ENCODE data around the gene KCTD4. TPM values are rescaled to one million over a fixed set of nuclear protein-coding genes. Genes with fewer than 3 reads are reported as not detected.
A peak's percentile ranks its signal among the peaks of the same experiment; 100 is the strongest.

The KCTD4 gene
- total RNA-seq, 4 donors from 2014 or later = not detected

DNA sequence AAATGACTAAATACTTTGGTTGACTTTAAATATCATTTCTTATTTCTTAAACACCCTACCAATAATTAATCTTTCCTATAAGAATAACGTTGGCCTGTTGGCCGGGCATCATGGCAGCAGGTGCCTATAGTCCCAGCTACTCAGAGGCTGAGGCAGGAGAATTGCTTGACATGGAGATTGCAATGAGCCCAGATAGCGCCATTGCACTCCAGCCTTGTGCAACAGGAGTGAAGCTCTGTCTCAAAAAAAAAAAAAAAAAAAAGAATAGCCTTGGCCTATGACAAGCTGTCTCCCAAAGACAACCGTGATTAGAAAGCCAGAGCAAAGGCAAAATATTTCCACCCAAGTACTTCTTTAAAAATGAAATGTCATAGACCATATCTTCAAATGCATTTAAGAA lies 24.5 kb upstream of the KCTD4 start:
- no peaks in the 10 kb centered on the region for H3K9me3 ChIP-seq
- no peaks in the 10 kb centered on the region for H3K36me3 ChIP-seq
- ATAC-seq = peak in 1 of 2 donors; percentile 65
- no peak for TF ChIP-seq POLR2A (IDR thresholded peaks at IDR 0.05)
- TF ChIP-seq, protein P1, sequence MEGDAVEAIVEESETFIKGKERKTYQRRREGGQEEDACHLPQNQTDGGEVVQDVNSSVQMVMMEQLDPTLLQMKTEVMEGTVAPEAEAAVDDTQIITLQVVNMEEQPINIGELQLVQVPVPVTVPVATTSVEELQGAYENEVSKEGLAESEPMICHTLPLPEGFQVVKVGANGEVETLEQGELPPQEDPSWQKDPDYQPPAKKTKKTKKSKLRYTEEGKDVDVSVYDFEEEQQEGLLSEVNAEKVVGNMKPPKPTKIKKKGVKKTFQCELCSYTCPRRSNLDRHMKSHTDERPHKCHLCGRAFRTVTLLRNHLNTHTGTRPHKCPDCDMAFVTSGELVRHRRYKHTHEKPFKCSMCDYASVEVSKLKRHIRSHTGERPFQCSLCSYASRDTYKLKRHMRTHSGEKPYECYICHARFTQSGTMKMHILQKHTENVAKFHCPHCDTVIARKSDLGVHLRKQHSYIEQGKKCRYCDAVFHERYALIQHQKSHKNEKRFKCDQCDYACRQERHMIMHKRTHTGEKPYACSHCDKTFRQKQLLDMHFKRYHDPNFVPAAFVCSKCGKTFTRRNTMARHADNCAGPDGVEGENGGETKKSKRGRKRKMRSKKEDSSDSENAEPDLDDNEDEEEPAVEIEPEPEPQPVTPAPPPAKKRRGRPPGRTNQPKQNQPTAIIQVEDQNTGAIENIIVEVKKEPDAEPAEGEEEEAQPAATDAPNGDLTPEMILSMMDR (IDR thresholded peaks at IDR 0.05 in 4 of 5, conservative IDR thresholded peaks at IDR 0.05 in 1 of 5) = no peak
- no peaks in the 10 kb centered on the region for H3K27me3 ChIP-seq
- H3K4me3 ChIP-seq = no peak overlapping the region
- peaks cover 10 to 11% of the 10 kb centered on the region in 2 donors for H3K4me1 ChIP-seq
- peak in 1 of 2 donors; percentile 37 for DNase-seq
- in situ Hi-C loops (cut with MboI; ENCODE audit: low sequenced_read_pairs in 4 of 4) (no loop called here), intact Hi-C loops (cut with DNase I; ENCODE audit: low total_unique reads) (no loop called here)
- peak overlapping the region in 2 of 4 donors; percentile 40 to 53 for H3K27ac ChIP-seq

DNA sequence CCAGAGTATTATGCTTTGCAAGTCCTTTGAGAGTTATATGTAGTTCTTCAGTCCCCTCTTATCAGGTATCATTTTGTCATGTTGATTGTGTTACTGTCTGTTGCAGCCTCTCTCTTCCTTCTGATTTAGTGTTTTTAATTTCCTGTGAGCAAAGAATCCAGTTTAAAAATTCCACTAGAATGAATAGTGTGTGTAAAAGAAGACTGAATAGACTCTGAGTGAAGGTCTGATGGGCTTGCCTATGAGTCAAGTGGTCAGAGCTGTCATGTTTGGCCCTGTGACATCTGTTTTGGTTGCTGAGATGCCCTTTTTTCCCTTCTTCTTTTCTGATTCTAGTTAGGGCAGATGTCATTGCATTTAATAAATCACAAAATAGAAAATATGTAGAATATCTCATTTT lies 23.3 kb upstream of the KCTD4 start:
- peaks cover 10 to 21% of the 10 kb centered on the region in 2 donors for H3K4me1 ChIP-seq
- TF ChIP-seq, protein P1 (IDR thresholded peaks at IDR 0.05 in 4 of 5, conservative IDR thresholded peaks at IDR 0.05 in 1 of 5) = no peak
- no peak for TF ChIP-seq POLR2A (IDR thresholded peaks at IDR 0.05)
- ATAC-seq (no peak), DNase-seq (no peak)
- H3K27me3 ChIP-seq = no peaks in the 10 kb centered on the region
- no peaks in the 10 kb centered on the region for H3K9me3 ChIP-seq
- no peak overlapping the region for H3K4me3 ChIP-seq
- intact Hi-C loops (cut with DNase I; ENCODE audit: low total_unique reads) = no loop called here
- in situ Hi-C loops (cut with MboI; ENCODE audit: low sequenced_read_pairs in 4 of 4) = no loop called here
- H3K27ac ChIP-seq = no peak overlapping the region
- H3K36me3 ChIP-seq = no peaks in the 10 kb centered on the region

DNA sequence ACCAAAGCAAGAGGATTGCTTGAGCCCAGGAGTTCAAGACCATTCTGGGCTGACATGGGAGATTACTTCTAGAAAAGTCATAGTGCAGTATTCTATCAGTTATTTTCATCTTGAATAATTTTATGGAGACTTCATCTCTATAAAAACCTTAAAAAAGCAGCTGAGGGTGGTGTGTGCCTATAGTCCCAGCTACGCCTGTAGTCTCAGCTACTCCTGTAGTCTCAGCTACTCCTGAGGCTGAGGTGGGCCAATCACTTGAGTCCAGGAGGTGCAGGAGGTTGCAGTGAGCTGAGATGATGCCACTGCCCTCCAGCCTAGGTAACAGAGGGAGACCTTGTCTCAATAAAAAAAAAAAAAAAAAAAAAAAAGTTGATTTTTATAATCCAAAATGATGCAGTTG lies 22.1 kb upstream of the KCTD4 start:
- H3K36me3 ChIP-seq = no peaks in the 10 kb centered on the region
- no peak for ATAC-seq
- peaks cover 23 to 34% of the 10 kb centered on the region in 2 donors for H3K4me1 ChIP-seq
- intact Hi-C loops (cut with DNase I; ENCODE audit: low total_unique reads) (no loop called here), in situ Hi-C loops (cut with MboI; ENCODE audit: low sequenced_read_pairs in 4 of 4) (no loop called here)
- TF ChIP-seq, protein P1 (IDR thresholded peaks at IDR 0.05 in 4 of 5, conservative IDR thresholded peaks at IDR 0.05 in 1 of 5) = no peak
- no peak for TF ChIP-seq POLR2A (IDR thresholded peaks at IDR 0.05)
- no peak overlapping the region for H3K27ac ChIP-seq
- H3K4me3 ChIP-seq = no peak overlapping the region
- no peaks in the 10 kb centered on the region for H3K27me3 ChIP-seq
- no peak for DNase-seq
- H3K9me3 ChIP-seq = no peaks in the 10 kb centered on the region

DNA sequence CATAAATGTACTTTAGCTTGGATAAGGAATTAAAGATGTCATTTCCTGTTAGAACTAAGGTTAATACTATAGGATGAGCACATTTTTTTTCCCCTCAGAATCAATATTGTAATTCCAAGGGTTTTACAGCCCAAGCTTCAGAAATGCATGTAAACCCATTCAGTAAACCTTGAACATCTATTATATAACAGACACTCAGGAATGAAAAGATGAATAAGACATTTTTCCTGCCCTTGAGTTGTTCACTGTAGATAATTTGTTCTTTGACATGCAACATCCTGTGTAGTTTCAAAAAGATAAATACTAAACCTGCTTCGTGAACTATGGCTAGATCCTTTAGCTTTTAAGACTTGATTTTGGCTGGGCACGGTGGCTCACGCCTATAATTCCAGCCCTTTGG lies 21.7 kb upstream of the KCTD4 start:
- TF ChIP-seq, protein P1 (IDR thresholded peaks at IDR 0.05 in 4 of 5, conservative IDR thresholded peaks at IDR 0.05 in 1 of 5) = no peak
- TF ChIP-seq POLR2A (IDR thresholded peaks at IDR 0.05) = no peak
- no peak for DNase-seq
- no peaks in the 10 kb centered on the region for H3K9me3 ChIP-seq
- no peak overlapping the region for H3K4me3 ChIP-seq
- no peaks in the 10 kb centered on the region for H3K27me3 ChIP-seq
- H3K36me3 ChIP-seq = no peaks in the 10 kb centered on the region
- intact Hi-C loops (cut with DNase I; ENCODE audit: low total_unique reads) (no loop called here), in situ Hi-C loops (cut with MboI; ENCODE audit: low sequenced_read_pairs in 4 of 4) (no loop called here)
- peaks cover 27 to 36% of the 10 kb centered on the region in 2 donors for H3K4me1 ChIP-seq
- no peak for ATAC-seq
- no peak overlapping the region for H3K27ac ChIP-seq

DNA sequence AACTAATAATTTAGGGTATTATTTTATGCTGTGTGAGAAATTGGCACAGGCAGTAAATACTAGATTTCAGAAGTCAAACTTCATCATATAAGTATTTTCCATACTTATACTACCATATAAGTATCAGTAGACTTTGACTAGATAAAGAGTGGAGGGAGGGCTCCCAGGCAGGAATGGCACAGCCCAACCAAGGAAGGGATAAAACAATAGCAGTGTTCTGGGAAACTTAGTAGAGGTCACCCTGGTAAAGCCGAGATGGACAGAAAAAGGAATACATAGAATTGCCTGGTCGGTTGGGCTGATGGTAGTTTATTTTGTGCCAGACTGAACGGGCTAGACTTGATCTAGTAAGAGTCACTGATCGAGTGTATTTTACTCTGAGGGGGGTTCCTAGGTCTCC lies 19.6 kb upstream of the KCTD4 start:
- Histone ChIP-seq H3K36me3 (no peaks in the 10 kb centered on the region), H3K4me3 (no peak overlapping the region), H3K27me3 (no peaks in the 10 kb centered on the region), H3K27ac (peak overlapping the region in 2 of 4 donors; percentile 74 to 77), H3K9me3 (no peaks in the 10 kb centered on the region), H3K4me1 (peaks cover 19 to 29% of the 10 kb centered on the region in 2 donors)
- no peak for DNase-seq
- TF ChIP-seq POLR2A (IDR thresholded peaks at IDR 0.05) = no peak
- TF ChIP-seq, protein P1 (IDR thresholded peaks at IDR 0.05 in 4 of 5, conservative IDR thresholded peaks at IDR 0.05 in 1 of 5) = no peak
- ATAC-seq = no peak
- in situ Hi-C loops (cut with MboI; ENCODE audit: low sequenced_read_pairs in 4 of 4) = no loop called here
- intact Hi-C loops (cut with DNase I; ENCODE audit: low total_unique reads) = no loop called here

Measured in gastrocnemius medialis (tissue), 4 donors.